ENCODE results near the gene ADARB2.
"Not testable (repeated sequence)": the region's sequence is repeated elsewhere in the genome, so short reads cannot be mapped to it uniquely, and the experiment has no call there.

ADARB2 gene

DNA sequence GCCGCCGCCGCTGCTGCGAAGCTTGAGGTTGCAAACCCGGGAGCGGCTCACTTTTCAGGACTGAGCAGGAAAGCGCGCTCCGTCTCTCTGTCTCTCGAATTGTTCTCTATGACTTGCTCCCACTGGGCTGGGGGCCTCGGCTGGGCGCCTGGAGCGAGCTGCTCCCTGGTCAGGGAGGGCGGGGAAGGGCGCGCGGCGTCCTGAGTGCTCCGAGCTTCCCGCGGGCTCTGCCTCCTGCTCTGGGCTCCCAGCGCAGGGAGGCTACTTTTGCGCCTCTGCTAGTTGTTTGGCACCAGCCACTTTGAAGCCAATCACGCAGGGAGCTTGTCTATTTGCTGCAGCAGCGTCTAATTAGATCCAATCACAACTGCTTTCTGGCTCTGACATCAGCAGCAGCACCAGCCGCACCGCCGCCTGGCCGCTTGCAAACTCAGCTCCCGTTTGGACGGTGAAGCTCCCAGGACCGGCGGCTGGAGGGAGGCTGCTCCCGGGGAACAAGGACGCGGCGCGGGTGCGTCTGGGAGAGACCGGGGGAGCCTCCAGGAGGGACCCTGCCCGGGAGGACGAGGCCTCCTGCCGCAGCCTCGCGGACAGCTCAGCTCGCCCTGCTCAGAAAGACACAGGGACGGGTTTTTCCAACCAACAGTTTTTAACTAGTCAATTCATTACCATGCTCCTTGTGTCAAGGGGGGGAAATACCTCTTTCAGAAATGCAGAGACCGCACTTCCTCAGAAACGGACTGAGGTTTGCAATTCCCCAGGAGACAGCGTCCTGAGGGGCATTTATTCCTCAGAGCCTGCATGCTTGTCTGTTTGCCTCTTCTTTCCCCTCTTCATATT lies at the start of gene ADARB2:
Gene ADARB2, minus strand, starts transcription at position 304 of the 840 bp plus-strand sequence.
- peak; percentile 32 for DNase-seq

- DNase-seq: no peak
Observed at GRCh38 chr10:1785835-1786234, 48.5 kb upstream of the ADARB2 start.

GRCh38 chr10:1782841-1783240 lies 45.5 kb upstream of the ADARB2 start:
- DNase-seq: no peak

- no peak for DNase-seq
Observed at GRCh38 chr10:1779796-1780195, 42.5 kb upstream of the ADARB2 start.

DNA sequence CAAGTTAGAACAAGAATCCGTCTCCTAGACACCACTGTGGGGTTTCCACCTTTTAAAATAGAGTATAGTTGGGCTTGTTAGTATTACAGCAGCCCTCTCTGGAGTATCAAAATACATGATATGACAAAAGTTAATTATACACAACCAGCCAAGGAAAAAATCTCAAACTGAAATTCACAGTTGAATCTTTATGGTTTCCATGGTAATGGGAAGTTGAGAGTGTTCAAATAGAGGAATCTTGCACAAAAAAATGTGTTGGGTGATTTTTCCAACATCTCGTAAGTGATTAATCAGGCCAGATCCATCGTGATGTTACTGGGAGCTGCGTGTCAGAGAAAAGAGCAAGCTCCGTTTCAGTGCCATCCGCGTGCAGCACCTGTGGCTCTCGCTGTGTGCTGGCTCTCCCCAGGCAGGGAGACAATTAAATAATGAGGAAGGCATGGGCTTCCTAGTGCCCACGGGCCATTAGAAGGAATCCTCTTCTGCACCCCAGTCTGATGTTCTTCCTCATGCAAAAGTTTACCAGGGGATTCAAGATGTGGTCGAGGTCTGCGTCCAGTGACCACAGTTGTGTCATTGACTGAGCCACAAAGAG lies 41.1 kb upstream of the ADARB2 start:
- DNase-seq: no peak

GRCh38 chr10:1776127-1776662 lies 38.9 kb upstream of the ADARB2 start:
- DNase-seq: no peak

DNA sequence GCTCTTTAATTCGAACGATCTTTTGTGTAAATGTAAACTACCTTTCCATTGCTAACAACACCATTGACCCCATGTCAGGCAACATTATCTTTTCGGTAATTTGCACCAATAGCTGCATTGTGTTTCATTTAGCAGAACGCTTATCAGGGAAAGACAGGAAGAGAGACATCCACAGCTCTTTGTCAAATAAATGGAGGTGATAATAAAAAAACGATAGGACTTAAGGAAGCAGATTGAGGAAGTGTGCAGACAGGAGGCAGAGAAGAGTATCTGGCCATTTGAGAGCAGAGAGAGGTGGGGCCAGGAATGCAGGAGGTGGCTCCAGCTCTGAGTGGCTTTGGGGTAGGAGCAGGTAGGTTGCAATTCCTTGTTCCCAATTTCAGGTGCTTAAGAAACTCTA lies 37.5 kb upstream of the ADARB2 start:
- no peak for DNase-seq

DNA sequence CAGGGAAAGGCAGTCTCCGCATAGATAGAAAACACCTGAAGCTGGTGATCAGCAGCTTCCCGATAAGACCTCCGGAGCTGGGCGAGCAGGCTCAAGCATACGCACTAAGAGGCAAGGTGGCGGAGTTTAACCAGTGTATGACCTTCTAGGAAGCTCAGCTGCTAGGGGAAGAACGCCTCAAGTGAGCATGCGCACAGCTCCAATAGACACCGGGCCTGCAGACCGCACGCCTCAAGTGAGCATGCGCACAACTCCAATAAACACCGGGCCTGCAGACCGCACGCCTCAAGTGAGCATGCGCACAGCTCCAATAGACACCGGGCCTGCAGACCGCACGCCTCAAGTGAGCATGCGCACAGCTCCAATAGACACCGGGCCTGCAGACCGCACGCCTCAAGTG lies 35.9 kb upstream of the ADARB2 start:
- DNase-seq: not testable (repeated sequence)

GRCh38 chr10:1766049-1766448 lies 28.7 kb upstream of the ADARB2 start:
- no peak for DNase-seq

GRCh38 chr10:1762076-1762475 lies 24.8 kb upstream of the ADARB2 start:
- no peak for DNase-seq

DNA sequence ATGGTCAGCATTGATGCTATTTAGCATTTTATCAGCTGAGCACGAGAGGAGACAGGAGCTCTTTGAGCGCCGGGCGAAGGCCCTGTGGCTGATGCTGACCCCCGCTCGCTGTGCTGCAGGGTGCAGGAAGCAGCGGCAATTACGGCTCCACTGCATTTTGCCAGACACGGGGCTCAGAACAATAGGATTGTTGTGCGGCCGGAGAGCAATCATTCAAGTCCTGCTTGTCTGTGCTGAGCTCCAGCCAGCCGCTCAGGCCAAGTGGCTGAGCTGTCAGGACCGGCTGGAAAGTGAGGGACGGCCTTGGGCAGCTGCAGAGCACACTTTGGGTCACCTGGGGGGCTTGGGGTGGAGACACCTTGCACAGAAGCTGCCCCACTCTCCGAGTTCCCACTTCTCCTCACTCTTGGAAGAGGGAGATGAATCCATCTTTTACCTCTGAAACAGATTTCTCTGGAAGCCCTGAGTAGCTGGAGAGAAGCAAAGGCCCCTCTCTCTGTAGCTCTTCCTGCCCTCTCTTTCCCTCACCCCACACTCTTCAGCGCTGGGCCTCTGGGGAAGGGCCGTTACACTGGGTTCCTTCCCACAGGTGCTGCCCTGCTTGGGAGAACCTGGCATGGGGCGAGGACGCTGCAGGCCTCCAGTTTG lies 17.3 kb upstream of the ADARB2 start:
- no peak for DNase-seq

- DNase-seq: no peak
Observed at GRCh38 chr10:1752153-1752552, 14.8 kb upstream of the ADARB2 start.

DNA sequence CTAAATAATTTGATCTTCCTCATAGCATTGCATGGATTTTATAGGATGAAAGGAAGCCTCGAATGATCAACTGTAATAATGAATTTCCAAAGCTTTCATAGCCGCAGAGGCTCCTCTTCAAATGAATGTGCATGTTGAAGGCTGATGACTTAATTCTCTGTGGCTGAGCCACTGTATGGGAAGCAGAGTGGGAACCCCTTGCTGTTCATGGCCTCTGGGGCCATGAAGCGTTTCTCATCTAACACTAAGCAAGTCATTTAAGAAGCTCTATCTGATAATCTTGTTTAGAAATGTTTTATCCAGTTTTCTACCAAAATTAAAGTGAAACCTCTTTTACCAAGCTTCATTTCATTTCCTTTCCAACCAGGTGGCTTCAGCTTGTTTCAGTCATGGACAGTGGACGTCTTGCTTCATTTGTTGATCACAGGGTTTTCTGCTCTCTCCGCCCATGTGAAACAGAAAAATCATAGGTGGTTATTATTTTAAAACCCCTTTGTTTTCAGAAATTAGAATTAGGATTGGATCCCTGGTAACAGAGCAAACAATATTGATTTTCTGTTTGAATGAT lies 10.3 kb upstream of the ADARB2 start:
- DNase-seq: no peak

DNA sequence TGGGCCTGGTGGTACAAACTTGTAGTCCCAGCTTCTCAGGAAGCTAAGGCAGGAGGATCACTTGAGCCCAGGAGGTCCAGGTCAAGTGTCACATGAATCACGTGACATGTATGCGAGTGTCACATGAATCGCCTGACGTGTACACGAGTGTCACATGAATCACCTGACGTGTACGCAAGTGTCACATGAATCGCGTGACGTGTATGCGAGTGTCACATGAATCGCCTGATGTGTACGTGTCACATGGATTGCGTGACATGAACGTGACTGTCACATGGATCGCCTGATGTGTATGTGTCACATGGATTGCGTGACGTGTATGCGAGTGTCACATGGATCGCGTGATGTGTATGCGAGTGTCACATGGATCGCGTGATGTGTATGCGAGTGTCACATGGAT lies 9.5 kb upstream of the ADARB2 start:
- DNase-seq: no peak

- DNase-seq: no peak
Observed at GRCh38 chr10:1745780-1746456, 8.6 kb upstream of the ADARB2 start.

GRCh38 chr10:1744524-1744923 lies 7.2 kb upstream of the ADARB2 start:
- DNase-seq: no peak

- no peak for DNase-seq
Observed at GRCh38 chr10:1743141-1743540, 5.8 kb upstream of the ADARB2 start.

- no peak for DNase-seq
Observed at GRCh38 chr10:1741450-1741849, 4.1 kb upstream of the ADARB2 start.

DNA sequence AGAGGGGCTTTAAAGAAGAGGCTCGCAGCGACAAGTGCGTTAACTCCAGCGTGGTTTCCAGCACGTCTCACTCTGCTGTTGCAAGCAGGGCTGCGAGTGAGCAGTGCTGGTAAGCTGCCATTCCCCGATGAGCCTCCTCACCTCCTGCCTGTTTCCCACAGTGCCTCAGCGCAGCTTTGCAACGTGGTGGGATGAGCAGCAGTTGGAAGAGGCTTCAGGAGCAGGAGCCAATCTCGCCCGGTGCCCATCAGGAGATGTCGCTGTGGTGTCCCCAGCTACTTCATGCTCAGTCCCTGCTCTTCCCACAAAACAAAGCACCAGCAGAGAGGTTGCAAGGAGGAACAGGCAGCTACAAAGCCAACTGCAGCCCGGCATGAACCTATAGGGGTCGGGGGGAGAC lies 2.4 kb upstream of the ADARB2 start:
- DNase-seq: no peak

GRCh38 chr10:1738950-1739349 lies 1.6 kb upstream of the ADARB2 start:
- no peak for DNase-seq

DNA sequence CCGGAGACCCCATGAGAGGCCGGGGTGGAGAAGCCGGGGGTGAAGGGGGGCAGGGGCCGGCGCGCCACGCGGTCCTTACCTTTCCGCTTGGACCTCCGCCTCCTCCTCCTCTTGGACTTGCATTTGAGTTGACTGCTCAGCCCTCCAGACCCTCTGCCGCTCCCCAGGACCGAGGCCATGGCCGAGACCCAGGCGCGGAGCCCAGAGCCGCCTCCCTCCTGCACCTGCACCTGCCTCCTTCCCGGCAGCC lies 428 bp downstream of the ADARB2 start:
- DNase-seq: no peak

- DNase-seq: no peak
Observed at GRCh38 chr10:1736144-1736971, 967 bp downstream of the ADARB2 start.
